Measurements from ENCODE around the gene CYTH3. TPM values are rescaled to one million over a fixed set of nuclear protein-coding genes. Genes with fewer than 3 reads are reported as not detected.

CYTH3 gene
- total RNA-seq, 4 donors from 2014 or later = 14.6 to 47.4 (median 22.8) TPM

DNA sequence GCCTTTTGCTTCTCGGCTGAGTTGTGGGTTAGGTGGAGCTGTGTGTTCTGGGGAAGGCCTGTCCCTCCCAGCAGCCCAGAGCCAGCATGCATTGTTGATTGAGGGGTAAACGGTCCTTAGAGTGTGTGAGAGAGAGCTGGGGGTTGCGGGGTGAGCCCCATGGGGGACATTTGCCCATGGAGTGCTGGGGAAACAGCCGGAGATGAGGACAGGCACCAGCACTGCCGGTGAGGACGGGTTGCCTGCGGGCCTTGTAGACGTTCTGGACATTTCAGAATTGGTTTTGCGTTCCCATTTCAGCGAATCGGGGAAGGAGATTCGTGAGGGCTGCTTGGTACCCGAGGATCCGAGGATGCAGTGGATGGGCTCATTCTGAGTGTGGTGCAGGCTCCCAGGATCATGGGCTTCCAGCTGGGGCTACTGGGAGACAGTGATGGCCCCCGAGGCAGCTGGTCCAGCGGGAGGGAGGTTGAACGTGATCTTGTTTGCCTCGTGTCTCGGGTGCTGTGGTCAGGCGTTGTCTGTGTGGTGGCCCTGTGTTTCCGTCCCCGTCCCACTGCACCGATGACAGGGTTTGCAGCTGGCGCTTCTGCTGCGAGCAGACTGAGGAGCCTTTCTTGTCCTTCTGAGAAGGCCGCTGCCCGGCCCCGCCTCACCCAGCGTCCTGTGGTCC, 113.9 kb downstream of the CYTH3 start:
- H3K4me3 ChIP-seq = no peak overlapping the region

DNA sequence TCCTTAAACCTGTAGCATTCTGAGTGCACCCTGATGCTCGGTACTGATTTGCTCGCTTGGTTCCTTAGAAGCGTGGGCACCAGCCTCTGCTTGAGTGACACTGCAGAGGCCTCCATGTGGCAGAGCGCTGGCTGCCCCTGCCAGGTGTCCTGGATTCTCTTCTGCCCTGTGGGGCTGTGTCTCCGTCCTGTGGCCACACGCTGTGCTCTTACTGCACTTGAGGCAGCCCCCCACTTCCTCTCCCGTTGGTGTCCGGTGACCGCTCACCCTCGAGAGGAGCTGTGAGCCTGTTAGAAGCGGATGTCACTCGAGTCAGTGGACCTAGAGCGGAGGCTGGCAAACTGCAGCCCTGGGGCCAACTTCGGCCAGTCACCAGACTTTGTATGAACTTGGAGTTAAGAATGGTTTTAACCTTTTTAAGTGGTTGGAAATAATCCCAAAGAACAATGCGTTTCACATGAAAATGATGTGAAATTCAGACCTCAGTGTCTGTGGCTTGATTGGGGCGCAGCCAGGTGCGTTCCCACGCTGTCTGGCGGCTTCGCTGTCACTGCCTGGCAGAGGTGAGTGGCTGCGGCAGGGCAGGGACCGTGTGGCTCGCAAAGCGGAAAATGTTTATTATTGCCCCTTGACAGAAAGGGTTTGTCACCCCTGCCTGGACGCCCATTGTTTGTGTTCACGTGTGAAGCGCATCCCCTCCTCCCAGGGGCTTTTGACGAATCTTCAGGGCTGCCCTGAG, 114.6 kb downstream of the CYTH3 start:
- TF ChIP-seq POLR2A (IDR thresholded peaks at IDR 0.05) (no peak), CTCF (IDR thresholded peaks at IDR 0.05) (no peak)
- H3K27ac ChIP-seq = no peak overlapping the region
- no peaks in the 10 kb centered on the region for H3K4me1 ChIP-seq
- intact Hi-C loops (cut with DNase I; ENCODE audit: low total_unique reads) = loop anchor here (5.0 kb wide), 1 partner anchor 164 kb away; no protein-coding TSS in a partner anchor
- H3K9me3 ChIP-seq = no peaks in the 10 kb centered on the region
- no peak overlapping the region for H3K4me3 ChIP-seq
- no peaks in the 10 kb centered on the region for H3K36me3 ChIP-seq
- H3K27me3 ChIP-seq = no peaks in the 10 kb centered on the region
- DNase-seq = no peak

More for the DNA sequence above, 113.9 kb downstream of the CYTH3 start:
- Histone ChIP-seq H3K9me3 (no peaks in the 10 kb centered on the region), H3K36me3 (no peaks in the 10 kb centered on the region), H3K27me3 (no peaks in the 10 kb centered on the region), H3K27ac (no peak overlapping the region), H3K4me1 (no peaks in the 10 kb centered on the region)
- no peak for DNase-seq
- intact Hi-C loops (cut with DNase I; ENCODE audit: low total_unique reads) = loop anchor here (5.0 kb wide), 1 partner anchor 164 kb away; no protein-coding TSS in a partner anchor
- TF ChIP-seq CTCF (IDR thresholded peaks at IDR 0.05) (no peak), POLR2A (IDR thresholded peaks at IDR 0.05) (no peak)

DNA sequence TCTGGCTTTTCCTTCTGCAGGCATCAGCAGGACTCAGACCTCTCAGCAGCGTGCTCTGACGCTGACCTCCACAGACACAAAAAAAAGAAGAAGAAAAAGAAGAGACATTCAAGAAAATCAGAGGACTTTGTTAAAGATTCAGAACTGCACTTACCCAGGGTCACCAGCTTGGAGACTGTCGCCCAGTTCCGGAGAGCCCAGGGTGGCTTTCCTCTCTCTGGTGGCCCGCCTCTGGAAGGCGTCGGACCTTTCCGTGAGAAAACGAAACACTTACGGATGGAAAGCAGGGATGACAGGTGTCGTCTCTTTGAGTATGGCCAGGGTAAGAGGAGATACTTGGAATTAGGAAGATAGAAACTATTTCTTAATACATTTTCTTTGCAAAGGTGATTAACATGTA, 115.7 kb downstream of the CYTH3 start:
- H3K27me3 ChIP-seq = no peaks in the 10 kb centered on the region
- intact Hi-C loops (cut with DNase I; ENCODE audit: low total_unique reads) = loop anchor here (5.0 kb wide), 1 partner anchor 166 kb away; no protein-coding TSS in a partner anchor
- H3K4me3 ChIP-seq = no peak overlapping the region
- no peak overlapping the region for H3K27ac ChIP-seq
- H3K9me3 ChIP-seq = no peaks in the 10 kb centered on the region
- TF ChIP-seq CTCF (IDR thresholded peaks at IDR 0.05) (no peak), POLR2A (IDR thresholded peaks at IDR 0.05) (no peak)
- H3K4me1 ChIP-seq = no peaks in the 10 kb centered on the region
- no peaks in the 10 kb centered on the region for H3K36me3 ChIP-seq
- DNase-seq = no peak

GRCh38 chr7:6155596-6155995, 116.8 kb downstream of the CYTH3 start:
- no peak for DNase-seq
- Histone ChIP-seq H3K4me1 (no peaks in the 10 kb centered on the region), H3K4me3 (no peak overlapping the region), H3K27me3 (no peaks in the 10 kb centered on the region), H3K9me3 (no peaks in the 10 kb centered on the region), H3K36me3 (no peaks in the 10 kb centered on the region), H3K27ac (no peak overlapping the region)
- TF ChIP-seq CTCF (IDR thresholded peaks at IDR 0.05) = no peak
- no peak for TF ChIP-seq POLR2A (IDR thresholded peaks at IDR 0.05)
- intact Hi-C loops (cut with DNase I; ENCODE audit: low total_unique reads) = loop anchor here (5.0 kb wide), 1 partner anchor 167 kb away; no protein-coding TSS in a partner anchor
